Gastrocnemius medialis (tissue), 4 donors: ENCODE measurements around the gene DUSP3. TPM values are rescaled to one million over a fixed set of nuclear protein-coding genes. Genes with fewer than 3 reads are reported as not detected.

Experiments used
- ATAC-seq, 2 donors: fragments of 150-250 bp; one replicate each; pipeline ENCODE4 v1.9.1; 2016
- DNase-seq, 2 donors: peaks; one replicate each; pipeline ENCODE4 v3.0.0-alpha.2; 2019
- H3K27ac ChIP-seq, 4 donors: fragments of 200-600 bp; sonication (generic); 1 replicate in 1 of 4; 2 replicates in 3 of 4; pipeline ENCODE4 v1.5.1; 2016 to 2018; ENCODE audit warnings: mild to moderate bottlenecking in 2 of 4, moderate library complexity in 1 of 4
- H3K27me3 ChIP-seq, 3 donors: fragments of 200-600 bp; sonication (generic) in 2 of 3; 1 replicate in 1 of 3; 2 replicates in 2 of 3; pipeline versions ENCODE4 v1.5.1 to v1.6.0; 2016 to 2019; ENCODE audit warnings: mild to moderate bottlenecking in 1 of 3, moderate library complexity in 1 of 3
- H3K36me3 ChIP-seq, 2 donors: fragments of 200-600 bp; sonication (generic) in 1 of 2; one replicate each; pipeline ENCODE4 v1.5.1; 2017 to 2018
- H3K4me1 ChIP-seq, 2 donors: fragments of 200-600 bp; sonication (generic) in 1 of 2; one replicate each; pipeline ENCODE4 v1.5.1; 2016 to 2017; ENCODE audit warnings: mild to moderate bottlenecking in 2 of 2
- H3K4me3 ChIP-seq, 4 donors: fragments of 200-600 bp; sonication (generic) in 3 of 4; 1 replicate in 1 of 4; 2 replicates in 3 of 4; pipeline ENCODE4 v1.5.1; 2016 to 2019; ENCODE audit warnings: mild to moderate bottlenecking in 2 of 4
- H3K9me3 ChIP-seq, 3 donors: fragments of 200-600 bp; sonication (generic) in 2 of 3; 1 replicate in 1 of 3; 2 replicates in 2 of 3; pipeline ENCODE4 v1.5.1; 2016 to 2019
- CTCF ChIP-seq, 5 experiments: fragments of 450-650 bp in 3 of 5; fragments of 200-600 bp in 2 of 5; sonication (generic) in 2 of 5; IDR thresholded peaks in 4 of 5; conservative IDR thresholded peaks in 1 of 5; 1 replicate in 4 of 5; 2 replicates in 1 of 5; pipeline ENCODE4 v1.5.1; 2016 to 2019; ENCODE audit warnings: antibody characterized with exemption in 5 of 5, mild to moderate bottlenecking in 3 of 5, moderate library complexity in 3 of 5
- POLR2A ChIP-seq, 2 donors: fragments of 450-650 bp; IDR thresholded peaks; one replicate each; pipeline ENCODE4 v1.6.1; 2017; ENCODE audit warnings: antibody characterized with exemption in 2 of 2, mild to moderate bottlenecking in 2 of 2, moderate library complexity in 2 of 2
- in situ Hi-C, 4 donors: fragments of 200-750 bp; cut with MboI; loops; one replicate each; pipeline versions ENCODE4 v1.15.0 to v1.8.0; 2017; ENCODE audit warnings: low sequenced_read_pairs in 4 of 4
- intact Hi-C: fragments of 100-400 bp; cut with DNase I; formaldehyde crosslinking; loops from one replicate; pipeline ENCODE4 v1.15.1; 2023; ENCODE audit warnings: low total_unique reads
- total RNA-seq, 4 donors: library from RNA; depleted of rRNA; stranded (reverse); fragments of >200 nt; gene quantifications; one replicate each; pipeline versions ENCODE4 v1.1.0 to v1.2.3, GENCODE V29; 2016

Gene DUSP3
- total RNA-seq, 4 donors from 2014 or later, result 121 to 184 (median 145) TPM

- ATAC-seq (no peak), DNase-seq (no peak)
- Histone ChIP-seq H3K27ac (no peak overlapping the region), H3K4me3 (no peak overlapping the region), H3K27me3 (no peaks in the 10 kb centered on the region), H3K4me1 (no peaks in the 10 kb centered on the region), H3K36me3 (no peaks in the 10 kb centered on the region), H3K9me3 (no peaks in the 10 kb centered on the region)
- TF ChIP-seq CTCF (IDR thresholded peaks at IDR 0.05 in 4 of 5, conservative IDR thresholded peaks at IDR 0.05 in 1 of 5), result no peak
- TF ChIP-seq POLR2A (IDR thresholded peaks at IDR 0.05), result no peak
- intact Hi-C loops, result no loop called here
- in situ Hi-C loops, result no loop called here
Measured at GRCh38 chr17:43734376-43734775, 44.4 kb downstream of the DUSP3 start.

GRCh38 chr17:43733956-43734355 is 44.8 kb downstream of the DUSP3 start:
- ATAC-seq (no peak), DNase-seq (no peak)
- Histone ChIP-seq H3K27ac (no peak overlapping the region), H3K4me1 (no peaks in the 10 kb centered on the region), H3K36me3 (no peaks in the 10 kb centered on the region), H3K27me3 (no peaks in the 10 kb centered on the region), H3K9me3 (no peaks in the 10 kb centered on the region), H3K4me3 (no peak overlapping the region)
- TF ChIP-seq CTCF (IDR thresholded peaks at IDR 0.05 in 4 of 5, conservative IDR thresholded peaks at IDR 0.05 in 1 of 5) (no peak), POLR2A (IDR thresholded peaks at IDR 0.05) (no peak)
- in situ Hi-C loops, result no loop called here
- intact Hi-C loops, result no loop called here

- Histone ChIP-seq H3K9me3 (no peaks in the 10 kb centered on the region), H3K27ac (no peak overlapping the region), H3K36me3 (no peaks in the 10 kb centered on the region), H3K4me1 (no peaks in the 10 kb centered on the region), H3K27me3 (no peaks in the 10 kb centered on the region), H3K4me3 (no peak overlapping the region)
- intact Hi-C loops (no loop called here), in situ Hi-C loops (no loop called here)
- DNase-seq (no peak), ATAC-seq (no peak)
- TF ChIP-seq CTCF (IDR thresholded peaks at IDR 0.05 in 4 of 5, conservative IDR thresholded peaks at IDR 0.05 in 1 of 5), result no peak
- TF ChIP-seq POLR2A (IDR thresholded peaks at IDR 0.05), result no peak
Measured at GRCh38 chr17:43732958-43733357, 45.8 kb downstream of the DUSP3 start.

GRCh38 chr17:43728081-43728480 is 50.7 kb downstream of the DUSP3 start:
- ATAC-seq, result no peak
- in situ Hi-C loops, result no loop called here

More at GRCh38 chr17:43728081-43728480, 50.7 kb downstream of the DUSP3 start:
- Histone ChIP-seq H3K27ac (no peak overlapping the region), H3K4me3 (no peak overlapping the region), H3K4me1 (no peaks in the 10 kb centered on the region), H3K36me3 (no peaks in the 10 kb centered on the region), H3K9me3 (no peaks in the 10 kb centered on the region), H3K27me3 (no peaks in the 10 kb centered on the region)
- DNase-seq, result no peak
- intact Hi-C loops, result no loop called here
- no peak for TF ChIP-seq POLR2A (IDR thresholded peaks at IDR 0.05)
- no peak for TF ChIP-seq CTCF (IDR thresholded peaks at IDR 0.05 in 4 of 5, conservative IDR thresholded peaks at IDR 0.05 in 1 of 5)
